Effector memory CD4-positive, alpha-beta T cell (primary cell): ENCODE measurements around the gene BRI3.

Experiments
- DNase-seq, 3 donors: peaks; one replicate each; pipeline ENCODE4 v3.0.0-alpha.2; 2020
- H3K27ac ChIP-seq: 2 replicates; pipeline ENCODE4 v1.7.0; 2013; ENCODE audit warnings: mild to moderate bottlenecking, low read length, moderate library complexity; ENCODE audit not compliant: insufficient read depth, poor library complexity, severe bottlenecking
- H3K27me3 ChIP-seq: replicated peaks from 2 replicates; pipeline ENCODE4 v1.7.0; 2013; ENCODE audit warnings: mild to moderate bottlenecking, low read length; ENCODE audit not compliant: insufficient read depth, control insufficient read depth, poor library complexity, severe bottlenecking
- H3K36me3 ChIP-seq: 2 replicates; pipeline ENCODE4 v1.7.0; 2013; ENCODE audit warnings: mild to moderate bottlenecking, low read length, moderate library complexity; ENCODE audit not compliant: control insufficient read depth, insufficient read depth
- H3K4me1 ChIP-seq: 2 replicates; pipeline ENCODE4 v1.7.0; 2013; ENCODE audit warnings: low read length, mild to moderate bottlenecking; ENCODE audit not compliant: control insufficient read depth, insufficient read depth, poor library complexity, severe bottlenecking
- H3K4me3 ChIP-seq: 2 replicates; pipeline ENCODE4 v1.7.0; 2013; ENCODE audit warnings: low read length, low read depth, mild to moderate bottlenecking; ENCODE audit not compliant: insufficient read depth, poor library complexity, severe bottlenecking
- H3K9me3 ChIP-seq: 2 replicates; pipeline ENCODE4 v1.7.0; 2013; ENCODE audit warnings: mild to moderate bottlenecking, low read length, moderate library complexity; ENCODE audit not compliant: control insufficient read depth

BRI3 gene

DNA sequence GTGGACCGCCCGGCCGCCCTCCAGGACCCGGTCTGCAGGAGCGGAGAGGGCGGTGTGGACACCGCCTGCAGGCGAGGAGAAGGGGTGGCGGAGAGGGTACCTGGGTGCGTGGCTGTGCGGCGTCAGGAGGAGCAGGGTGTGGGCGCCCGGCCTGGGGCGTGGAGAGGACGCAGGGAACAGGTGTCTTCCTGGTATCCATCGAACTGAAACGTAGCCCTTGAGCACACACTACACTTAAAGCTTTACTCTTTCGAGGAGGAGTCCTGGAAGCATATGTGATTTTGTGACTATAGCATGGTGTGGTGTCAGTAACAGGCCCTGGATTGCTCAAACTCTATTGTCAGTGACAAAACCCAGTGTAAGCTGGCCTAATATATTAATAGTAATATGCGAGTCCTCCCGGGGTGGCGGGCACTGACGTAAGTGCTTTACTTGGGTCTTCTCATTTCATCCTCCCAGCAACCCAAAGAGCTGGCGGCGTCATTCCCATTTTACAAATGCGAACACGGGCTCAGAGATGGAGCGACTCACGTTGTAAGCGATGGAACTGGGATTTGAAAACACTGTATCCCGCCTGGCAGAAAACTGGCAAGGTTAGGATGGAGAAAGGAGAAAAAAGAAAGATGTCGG, 28.9 kb upstream of the BRI3 start:
- Histone ChIP-seq H3K9me3 (no peaks in the 10 kb centered on the region), H3K4me1 (peaks cover 34% of the 10 kb centered on the region), H3K27me3 (no peaks in the 10 kb centered on the region), H3K4me3 (peak overlapping the region; percentile 85), H3K27ac (peak overlapping the region; percentile 86), H3K36me3 (peaks cover 9% of the 10 kb centered on the region)
- no peak for DNase-seq

DNA sequence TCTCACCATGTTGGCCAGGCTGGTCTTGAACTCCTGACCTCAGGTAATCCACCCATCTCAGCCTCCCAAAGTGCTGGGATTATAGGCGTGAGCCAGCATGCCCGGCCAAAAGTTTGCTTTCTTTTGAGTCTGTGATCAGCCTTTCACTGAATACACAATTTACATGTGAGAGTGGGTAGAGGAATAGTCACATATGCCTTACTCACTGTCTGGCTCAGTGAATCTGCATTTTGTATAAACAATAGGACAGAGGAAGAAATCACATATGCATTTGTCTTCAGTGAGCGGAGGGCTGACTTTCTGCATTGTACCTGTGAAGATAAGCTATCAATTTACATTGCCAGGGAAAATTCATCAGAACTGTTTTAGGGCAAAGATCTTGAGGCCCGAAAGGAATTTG, 27.0 kb upstream of the BRI3 start:
- Histone ChIP-seq H3K27ac (no peak overlapping the region), H3K36me3 (peaks cover 9% of the 10 kb centered on the region), H3K9me3 (no peaks in the 10 kb centered on the region), H3K4me1 (peaks cover 27% of the 10 kb centered on the region), H3K4me3 (no peak overlapping the region), H3K27me3 (no peaks in the 10 kb centered on the region)
- DNase-seq, result no peak

DNA sequence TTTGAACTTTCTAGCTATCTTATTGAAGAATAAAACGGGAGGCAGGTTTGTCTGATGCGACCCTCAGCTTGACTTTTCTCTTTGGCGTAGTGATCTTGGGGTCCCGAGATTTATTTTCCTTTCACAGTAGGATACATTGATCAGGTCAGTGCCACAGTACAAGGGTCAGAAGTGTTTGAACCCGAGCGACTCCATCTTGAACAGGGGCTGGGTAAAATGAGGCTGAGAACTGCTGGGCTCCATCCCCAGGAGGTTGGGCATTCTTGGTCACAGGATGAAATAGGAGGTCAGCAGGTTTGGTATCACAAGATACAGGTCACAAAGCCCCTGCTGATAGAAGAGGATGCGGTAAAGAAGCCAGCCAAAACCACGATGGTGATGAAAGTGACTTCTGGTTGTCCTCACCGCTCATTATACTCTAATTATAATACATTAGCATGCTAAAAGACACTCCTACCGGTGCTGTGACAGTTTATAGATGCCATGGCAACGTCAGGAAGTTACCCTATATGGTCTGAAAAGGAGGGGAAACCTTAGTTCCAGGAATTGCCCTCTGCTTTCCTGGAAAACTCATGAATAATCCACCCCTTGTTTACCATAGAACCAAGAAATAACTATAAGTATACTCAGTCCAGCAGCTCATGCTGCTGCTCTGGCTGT, 26.4 kb upstream of the BRI3 start:
- no peak overlapping the region for H3K27ac ChIP-seq
- peaks cover 9% of the 10 kb centered on the region for H3K36me3 ChIP-seq
- DNase-seq, result no peak
- no peaks in the 10 kb centered on the region for H3K9me3 ChIP-seq
- no peaks in the 10 kb centered on the region for H3K27me3 ChIP-seq
- no peak overlapping the region for H3K4me3 ChIP-seq
- peaks cover 21% of the 10 kb centered on the region for H3K4me1 ChIP-seq

DNA sequence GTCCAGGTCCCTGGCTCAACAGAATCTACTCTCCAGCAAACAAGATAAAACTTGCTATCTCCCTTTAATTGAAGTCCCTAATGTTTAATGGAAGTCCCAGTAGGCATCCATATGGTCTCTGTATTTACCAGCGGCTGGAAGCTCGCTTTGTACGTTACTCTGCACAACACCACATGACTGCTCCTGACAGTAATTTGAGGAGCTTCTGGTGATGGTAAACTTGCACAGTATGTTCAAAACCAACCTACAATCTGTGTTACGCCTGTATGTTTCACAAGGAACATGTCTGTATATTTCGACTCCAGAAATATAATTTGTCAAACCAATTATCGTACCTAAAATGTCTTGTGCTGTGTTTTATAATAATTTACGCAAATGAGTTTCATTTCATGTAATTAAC, 25.1 kb upstream of the BRI3 start:
- DNase-seq, result no peak
- Histone ChIP-seq H3K27me3 (no peaks in the 10 kb centered on the region), H3K9me3 (no peaks in the 10 kb centered on the region), H3K27ac (no peak overlapping the region), H3K4me1 (peaks cover 10% of the 10 kb centered on the region), H3K36me3 (peaks cover 10% of the 10 kb centered on the region), H3K4me3 (no peak overlapping the region)

DNA sequence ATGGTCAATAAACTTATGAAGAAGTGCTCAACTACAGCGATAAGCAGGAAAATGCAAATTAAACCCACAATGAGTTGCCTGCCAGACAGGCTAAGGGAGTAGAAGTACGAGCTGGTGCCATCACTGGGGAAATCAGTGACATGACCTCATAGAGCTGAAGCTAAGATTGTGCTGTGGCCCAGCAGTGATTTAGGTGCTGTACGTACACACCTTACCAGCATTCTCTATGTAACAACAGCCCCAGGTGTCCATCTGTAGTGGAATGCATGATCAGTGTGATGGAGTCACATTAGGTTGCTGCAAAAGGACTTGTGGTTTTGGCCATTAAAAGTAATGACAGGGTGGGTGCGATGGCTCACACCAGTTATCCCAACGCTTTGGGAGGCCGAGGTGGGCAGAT, 23.8 kb upstream of the BRI3 start:
- Histone ChIP-seq H3K27ac (no peak overlapping the region), H3K27me3 (no peaks in the 10 kb centered on the region), H3K4me3 (no peak overlapping the region), H3K9me3 (no peaks in the 10 kb centered on the region), H3K4me1 (peaks cover 5% of the 10 kb centered on the region), H3K36me3 (peaks cover 12% of the 10 kb centered on the region)
- DNase-seq, result no peak

DNA sequence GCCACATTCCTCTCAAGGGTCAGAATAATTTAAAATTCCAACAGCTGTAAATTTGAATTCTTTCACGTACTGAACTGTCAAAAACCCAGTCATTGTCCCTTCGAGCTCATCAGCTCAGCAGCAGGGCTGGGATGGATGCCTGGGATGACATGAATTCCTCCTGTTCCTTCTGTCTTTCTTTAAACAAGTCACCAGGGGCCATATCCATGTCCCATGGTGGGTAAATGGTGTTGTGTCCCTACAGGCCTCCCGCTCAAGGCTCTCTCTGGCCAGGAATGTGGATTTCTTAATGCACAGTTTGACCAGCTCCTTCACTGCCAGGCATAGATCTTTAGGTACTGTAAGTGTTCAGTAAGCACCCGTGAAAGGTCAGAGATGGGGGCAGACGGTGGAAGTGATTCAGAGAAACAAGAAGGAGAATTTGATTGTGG, 15.6 kb upstream of the BRI3 start:
- Histone ChIP-seq H3K27ac (no peak overlapping the region), H3K27me3 (no peaks in the 10 kb centered on the region), H3K36me3 (peaks cover 4% of the 10 kb centered on the region), H3K4me1 (no peaks in the 10 kb centered on the region), H3K4me3 (no peak overlapping the region), H3K9me3 (no peaks in the 10 kb centered on the region)
- DNase-seq, result no peak

DNA sequence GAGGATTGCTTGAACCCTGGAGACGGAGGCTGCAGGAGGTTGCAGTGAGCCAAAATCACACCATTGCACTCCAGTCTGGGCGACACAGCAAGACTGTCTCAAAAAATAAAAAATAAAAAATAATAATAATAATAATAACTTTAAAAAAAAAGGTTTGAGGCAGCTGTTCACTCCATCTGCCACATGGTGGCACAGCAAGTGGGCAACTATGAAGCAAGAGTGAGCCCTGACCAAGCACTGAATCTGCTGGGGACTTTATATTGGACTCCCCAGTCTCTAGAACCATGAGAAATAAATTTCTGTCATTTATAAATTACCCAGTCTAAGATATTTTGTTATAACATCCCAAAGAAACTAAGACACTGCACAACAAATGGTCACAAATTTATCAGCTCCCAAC, 14.6 kb upstream of the BRI3 start:
- Histone ChIP-seq H3K27ac (no peak overlapping the region), H3K27me3 (no peaks in the 10 kb centered on the region), H3K4me1 (no peaks in the 10 kb centered on the region), H3K4me3 (no peak overlapping the region), H3K9me3 (no peaks in the 10 kb centered on the region), H3K36me3 (no peaks in the 10 kb centered on the region)
- DNase-seq, result no peak

DNA sequence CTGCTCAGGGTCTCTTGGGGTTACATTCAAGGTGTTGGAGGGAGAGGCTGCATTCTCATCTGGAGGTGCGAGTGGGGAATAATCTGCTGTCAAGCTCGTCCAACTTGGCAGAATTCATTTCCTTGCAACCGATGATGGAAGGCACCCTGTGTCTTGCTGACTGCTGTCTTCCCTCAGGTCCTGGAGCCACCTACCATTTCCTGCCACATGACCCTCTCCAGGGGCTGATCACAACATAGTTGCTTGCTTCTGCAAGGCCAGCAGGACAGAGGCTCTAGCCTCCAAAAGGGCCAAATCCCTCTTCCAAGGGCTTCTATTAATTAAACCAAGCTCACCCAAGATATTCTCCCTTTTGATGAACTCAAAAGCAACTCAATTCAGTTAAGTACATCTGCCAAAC, 14.2 kb upstream of the BRI3 start:
- H3K36me3 ChIP-seq, result no peaks in the 10 kb centered on the region
- H3K27me3 ChIP-seq, result no peaks in the 10 kb centered on the region
- DNase-seq, result no peak
- H3K9me3 ChIP-seq, result no peaks in the 10 kb centered on the region
- H3K4me1 ChIP-seq, result no peaks in the 10 kb centered on the region
- H3K27ac ChIP-seq, result no peak overlapping the region
- no peak overlapping the region for H3K4me3 ChIP-seq

DNA sequence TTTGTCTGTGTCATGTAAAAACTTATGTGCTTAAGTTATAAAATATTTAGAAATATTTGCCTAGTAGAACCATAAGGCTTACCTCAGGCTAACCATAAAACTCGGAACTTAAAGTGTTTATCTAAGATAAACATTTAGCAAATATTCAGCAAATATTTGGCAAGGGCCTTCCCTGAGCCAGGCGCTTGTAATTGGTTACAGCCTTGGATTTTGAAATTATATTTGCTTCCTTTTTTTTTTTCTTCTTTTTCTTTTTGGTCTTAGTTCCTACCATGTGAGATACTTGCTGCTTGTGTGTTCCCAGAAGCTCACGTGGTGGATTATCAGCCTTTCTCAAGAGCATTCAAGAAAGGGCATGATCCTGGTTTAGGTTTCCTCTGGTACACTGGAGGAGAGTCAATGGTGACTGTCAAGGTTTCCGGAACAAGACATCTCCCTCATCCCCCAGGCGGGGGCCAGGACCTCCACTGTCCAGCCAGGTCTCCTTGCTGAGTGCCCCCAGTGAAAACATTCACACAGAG, 5.2 kb upstream of the BRI3 start:
- DNase-seq, result no peak
- H3K27me3 ChIP-seq, result no peaks in the 10 kb centered on the region
- H3K4me1 ChIP-seq, result peaks cover 6% of the 10 kb centered on the region
- no peaks in the 10 kb centered on the region for H3K9me3 ChIP-seq
- H3K27ac ChIP-seq, result no peak overlapping the region
- H3K4me3 ChIP-seq, result no peak overlapping the region
- H3K36me3 ChIP-seq, result no peaks in the 10 kb centered on the region

DNA sequence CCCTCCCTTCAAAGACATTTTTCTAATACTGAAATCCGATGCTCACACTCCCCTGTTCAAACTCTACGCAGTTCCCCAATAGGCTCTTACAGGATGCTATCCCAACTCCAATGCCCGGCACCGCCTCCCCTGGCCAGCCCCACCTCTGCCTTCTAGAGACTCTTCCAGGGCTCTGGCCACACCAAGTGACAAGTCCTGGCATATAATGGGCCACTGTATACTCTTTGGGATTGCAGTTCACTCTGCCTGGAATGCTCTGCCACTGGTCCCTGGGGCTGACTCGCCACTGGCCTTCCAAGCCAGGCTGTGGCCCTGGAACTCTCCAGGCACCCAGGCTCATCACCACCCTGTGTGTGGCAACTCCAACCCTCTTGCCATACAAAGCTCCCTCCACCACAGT, 3.1 kb upstream of the BRI3 start:
- H3K9me3 ChIP-seq, result no peaks in the 10 kb centered on the region
- H3K27ac ChIP-seq, result no peak overlapping the region
- no peaks in the 10 kb centered on the region for H3K36me3 ChIP-seq
- H3K27me3 ChIP-seq, result no peaks in the 10 kb centered on the region
- peaks cover 20% of the 10 kb centered on the region for H3K4me1 ChIP-seq
- H3K4me3 ChIP-seq, result no peak overlapping the region
- DNase-seq, result no peak
